H1 (cell line): ENCODE data around the gene KANSL1.

Experiments
- ATF2 ChIP-seq: IDR thresholded peaks from 2 replicates; pipeline ENCODE4 v1.6.1; 2012; ENCODE audit warnings: low read length, inconsistent platforms
- CTCF ChIP-seq, 3 experiments: IDR thresholded peaks; 1 replicate in 2 of 3; 2 replicates in 1 of 3; pipeline versions ENCODE4 v1.5.1 to v1.6.1; 2011; ENCODE audit warnings: low read length in 3 of 3, mild to moderate bottlenecking in 3 of 3, inconsistent platforms in 2 of 3, low read depth in 1 of 3, moderate library complexity in 1 of 3; ENCODE audit not compliant: insufficient read depth in 1 of 3; ENCODE audit errors: control extremely low read depth in 1 of 3
- POLR2A ChIP-seq, 2 experiments: IDR thresholded peaks; 1 replicate in 1 of 2; 2 replicates in 1 of 2; pipeline ENCODE4 v1.6.1; 2011; ENCODE audit warnings: low read depth in 2 of 2, low read length in 2 of 2, mild to moderate bottlenecking in 2 of 2; ENCODE audit errors: control extremely low read depth in 1 of 2
- RNF2 ChIP-seq: fragments of 200-900, 300-1000 bp; sonication (generic); IDR thresholded peaks from 2 replicates; pipeline ENCODE4 v1.7.1; 2016; ENCODE audit warnings: borderline replicate concordance, low read depth, mild to moderate bottlenecking, antibody characterized with exemption, low read length; ENCODE audit not compliant: poor library complexity, severe bottlenecking; ENCODE audit errors: missing control alignments

GRCh38 chr17:46138473-46138872 lies 54.8 kb downstream of the KANSL1 start:
- TF ChIP-seq ATF2 (no peak), RNF2 (no peak), CTCF (IDR thresholded peaks at IDR 0.05; ENCODE audit: control extremely low read depth in 1 of 3, insufficient read depth in 1 of 3, low read depth in 1 of 3, low read length in 3 of 3) (no peak), POLR2A (IDR thresholded peaks at IDR 0.05; ENCODE audit: control extremely low read depth in 1 of 2, low read depth in 2 of 2, low read length in 2 of 2) (peak in 1 of 2 experiments; percentile 6; a peak in 1 of 3 replicates)
